PFSK-1 (cell line): ENCODE measurements around the gene MRPS18B.

ENCODE experiments used
- POLR2AphosphoS5 ChIP-seq: IDR thresholded peaks from 2 replicates; pipeline ENCODE4 v1.6.1; 2012; ENCODE audit warnings: low read depth, mild to moderate bottlenecking, control low read depth, low read length, moderate library complexity
- REST ChIP-seq, 2 experiments: IDR thresholded peaks; 2 replicates each; pipeline versions ENCODE4 v1.6.1 to v1.8.0; 2011 to 2012; ENCODE audit warnings: low read depth in 2 of 2, low read length in 2 of 2, control low read depth in 1 of 2, inconsistent platforms in 1 of 2, mild to moderate bottlenecking in 1 of 2, moderate library complexity in 1 of 2; ENCODE audit not compliant: insufficient read depth in 1 of 2
- SIN3A ChIP-seq: IDR thresholded peaks from 2 replicates; pipeline ENCODE4 v1.6.1; 2012; ENCODE audit warnings: mild to moderate bottlenecking, low read length, moderate library complexity, borderline replicate concordance; ENCODE audit not compliant: insufficient read depth
- TAF1 ChIP-seq: IDR thresholded peaks from 2 replicates; pipeline ENCODE4 v1.6.1; 2012; ENCODE audit warnings: low read length, control low read depth, borderline replicate concordance; ENCODE audit not compliant: insufficient read depth

DNA sequence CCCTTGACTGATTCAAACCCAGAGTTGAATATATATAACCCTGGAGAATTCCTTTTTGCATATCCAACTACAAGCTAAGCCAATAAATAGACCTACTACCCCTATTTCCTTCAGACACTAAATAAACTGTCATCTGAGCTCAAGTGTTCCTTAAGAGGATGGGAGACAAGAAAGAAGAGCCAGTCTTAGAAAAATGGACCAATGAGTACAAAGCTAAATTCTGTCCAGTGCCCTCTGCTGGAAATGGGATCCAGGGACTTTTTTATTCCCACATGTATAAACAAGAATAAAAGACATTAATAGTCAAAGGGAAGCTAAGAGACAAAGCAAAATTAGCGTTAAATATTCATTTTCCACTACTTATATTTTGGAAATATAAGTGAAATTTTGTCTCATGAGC is 5.4 kb upstream of the MRPS18B start:
- TF ChIP-seq POLR2AphosphoS5 (no peak), TAF1 (no peak), REST (IDR thresholded peaks at IDR 0.05; ENCODE audit: insufficient read depth in 1 of 2, low read depth in 2 of 2, low read length in 2 of 2) (no peak), SIN3A (no peak)
